T1000 (cell line): ENCODE results near the gene CSF2.
A peak's percentile ranks its signal among the peaks of the same experiment; 100 is the strongest.

Source experiments
- DNase-seq: peaks from one replicate; lab custom pipeline; 2025; ENCODE audit warnings: mixed read lengths; lab: John Stamatoyannopoulos, UW

CSF2 gene

GRCh38 chr5:132054697-132055440, 18.7 kb upstream of the CSF2 start:
- no peak for DNase-seq

GRCh38 chr5:132055441-132055807, 18.2 kb upstream of the CSF2 start:
- no peak for DNase-seq

- no peak for DNase-seq
Observed at GRCh38 chr5:132055808-132056609, 17.6 kb upstream of the CSF2 start.

GRCh38 chr5:132056610-132057497, 16.7 kb upstream of the CSF2 start:
- DNase-seq = no peak

- DNase-seq = no peak
Observed at GRCh38 chr5:132057498-132058255, 15.9 kb upstream of the CSF2 start.

GRCh38 chr5:132058646-132059042, 14.9 kb upstream of the CSF2 start:
- no peak for DNase-seq

GRCh38 chr5:132059043-132059695, 14.4 kb upstream of the CSF2 start:
- DNase-seq = no peak

- no peak for DNase-seq
Observed at GRCh38 chr5:132059696-132060500, 13.7 kb upstream of the CSF2 start.

GRCh38 chr5:132060501-132061161, 13.0 kb upstream of the CSF2 start, which contains the start of gene IL3:
IL3 (plus strand) TSS chr5:132060655; CDS start chr5:132060707, 52 bp downstream.
- no peak for DNase-seq

GRCh38 chr5:132063090-132063911, 10.3 kb upstream of the CSF2 start:
- peak; percentile 55 for DNase-seq

- no peak for DNase-seq
Observed at GRCh38 chr5:132064140-132064539, 9.4 kb upstream of the CSF2 start.

GRCh38 chr5:132064738-132065331, 8.8 kb upstream of the CSF2 start:
- DNase-seq = peak; percentile 73

GRCh38 chr5:132065351-132065937, 8.1 kb upstream of the CSF2 start:
- peak; percentile 42 for DNase-seq

- DNase-seq = no peak
Observed at GRCh38 chr5:132065951-132066701, 7.5 kb upstream of the CSF2 start.

GRCh38 chr5:132066871-132067270, 6.7 kb upstream of the CSF2 start:
- DNase-seq = no peak

- no peak for DNase-seq
Observed at GRCh38 chr5:132067451-132067850, 6.1 kb upstream of the CSF2 start.
